Hematopoietic multipotent progenitor cell treated with erythropoietin and hydrocortisone succinate and interleukin-3 and kit ligand, for 15 days (in vitro differentiated cells): ENCODE data around the gene CBARP.
A peak's percentile ranks its signal among the peaks of the same experiment; 100 is the strongest.

ENCODE experiments used
- DNase-seq: peaks from one replicate; pipeline ENCODE4 v3.0.0-alpha.2; 2015; ENCODE audit warnings: low spot score

CBARP gene

GRCh38 chr19:1227304-1228054 lies 10.3 kb downstream of the CBARP start:
- no peak for DNase-seq

GRCh38 chr19:1226522-1227303 lies 11.1 kb downstream of the CBARP start:
- no peak for DNase-seq

DNA sequence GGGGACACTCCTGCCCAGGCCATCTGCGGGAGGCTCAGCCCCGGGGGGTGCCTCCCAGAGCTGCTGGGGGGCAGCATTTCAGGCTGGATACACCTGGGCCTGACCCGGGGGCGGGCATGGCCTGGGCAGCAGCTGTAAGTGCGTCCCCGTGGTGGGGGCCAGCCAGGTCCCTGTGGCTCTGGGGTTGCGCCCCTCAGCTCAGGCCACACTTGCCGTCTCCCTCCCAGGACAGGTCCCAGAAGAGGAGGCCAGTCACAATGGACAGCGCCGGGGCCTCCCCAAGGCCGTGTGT lies 11.6 kb downstream of the CBARP start:
- DNase-seq = no peak

DNA sequence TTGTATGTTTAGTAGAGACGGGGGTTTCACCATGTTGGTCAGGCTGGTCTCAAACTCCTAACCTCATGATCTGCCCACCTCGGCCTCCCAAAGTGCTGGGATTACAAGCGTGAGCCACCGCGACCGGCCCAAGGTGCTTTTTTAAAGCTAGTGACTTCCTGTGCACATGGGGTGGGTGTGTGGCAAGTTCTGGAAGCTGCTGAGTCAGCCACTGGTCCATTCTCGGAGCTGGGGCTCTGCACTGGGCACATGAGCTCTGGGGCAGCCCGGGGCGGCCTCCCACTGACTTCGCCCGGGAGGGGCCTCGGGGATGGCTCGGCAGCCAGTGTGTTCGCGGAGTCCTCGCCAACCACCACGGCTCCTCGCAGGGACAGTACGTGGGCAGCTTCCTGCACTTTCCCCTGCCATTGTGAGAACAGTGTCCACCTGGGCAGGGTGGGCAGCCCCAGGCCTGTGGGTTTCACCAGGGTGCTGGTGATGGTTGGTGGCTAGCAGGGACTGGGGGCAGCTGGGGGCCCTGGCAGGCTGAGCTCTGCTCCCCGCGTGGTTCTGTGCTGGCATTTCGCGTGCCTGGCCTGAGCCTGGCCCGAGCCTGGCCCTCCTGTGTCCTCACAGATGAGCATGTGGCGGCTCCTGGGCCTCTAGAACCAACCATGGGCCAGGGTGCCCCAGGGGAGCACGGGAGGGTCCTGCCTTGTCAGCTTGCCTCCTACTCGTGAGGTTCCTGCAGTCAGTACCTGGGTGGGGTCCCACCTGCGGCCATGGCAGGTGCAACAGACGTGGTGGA lies 12.2 kb downstream of the CBARP start:
- DNase-seq = no peak

GRCh38 chr19:1224847-1225246 lies 13.0 kb downstream of the CBARP start:
- no peak for DNase-seq

DNA sequence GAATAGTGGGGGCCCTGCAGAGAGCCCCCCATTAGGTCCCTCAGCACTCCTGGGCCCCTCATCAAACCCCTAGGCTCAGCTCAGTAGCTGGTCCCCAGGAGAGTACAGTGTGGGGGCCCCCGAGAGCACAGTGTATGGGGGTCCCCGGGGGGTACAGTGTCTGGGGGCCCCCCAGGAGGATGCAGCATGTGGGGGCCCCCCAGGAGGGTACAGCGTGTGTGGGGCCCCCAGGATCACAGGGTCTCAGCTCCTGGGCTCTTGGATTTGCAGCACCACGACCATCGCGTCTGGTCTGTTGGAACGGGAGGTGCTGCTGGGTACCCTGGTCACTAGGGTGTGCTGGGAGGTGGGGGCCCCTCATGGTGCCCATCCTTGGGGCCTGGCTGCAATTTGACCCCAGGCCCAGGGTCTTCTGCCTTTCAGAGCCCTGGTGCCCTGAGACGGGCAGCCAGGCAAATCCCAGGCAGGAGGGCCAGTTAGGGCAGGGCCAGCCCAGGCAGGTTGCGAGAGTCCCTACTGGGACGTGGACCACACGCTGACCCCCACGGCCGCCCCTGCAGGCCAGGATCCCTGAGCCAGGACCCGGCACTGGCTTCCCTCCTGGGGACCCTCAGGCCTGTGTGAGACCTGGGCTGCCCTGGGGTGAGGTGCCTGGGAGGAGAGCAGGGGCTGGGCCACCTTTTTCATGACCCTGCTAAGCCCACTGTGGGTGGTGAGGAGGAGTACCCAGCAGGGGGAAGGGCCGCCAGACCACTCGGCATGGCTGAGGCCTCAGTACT lies 13.6 kb downstream of the CBARP start:
- DNase-seq = no peak

DNA sequence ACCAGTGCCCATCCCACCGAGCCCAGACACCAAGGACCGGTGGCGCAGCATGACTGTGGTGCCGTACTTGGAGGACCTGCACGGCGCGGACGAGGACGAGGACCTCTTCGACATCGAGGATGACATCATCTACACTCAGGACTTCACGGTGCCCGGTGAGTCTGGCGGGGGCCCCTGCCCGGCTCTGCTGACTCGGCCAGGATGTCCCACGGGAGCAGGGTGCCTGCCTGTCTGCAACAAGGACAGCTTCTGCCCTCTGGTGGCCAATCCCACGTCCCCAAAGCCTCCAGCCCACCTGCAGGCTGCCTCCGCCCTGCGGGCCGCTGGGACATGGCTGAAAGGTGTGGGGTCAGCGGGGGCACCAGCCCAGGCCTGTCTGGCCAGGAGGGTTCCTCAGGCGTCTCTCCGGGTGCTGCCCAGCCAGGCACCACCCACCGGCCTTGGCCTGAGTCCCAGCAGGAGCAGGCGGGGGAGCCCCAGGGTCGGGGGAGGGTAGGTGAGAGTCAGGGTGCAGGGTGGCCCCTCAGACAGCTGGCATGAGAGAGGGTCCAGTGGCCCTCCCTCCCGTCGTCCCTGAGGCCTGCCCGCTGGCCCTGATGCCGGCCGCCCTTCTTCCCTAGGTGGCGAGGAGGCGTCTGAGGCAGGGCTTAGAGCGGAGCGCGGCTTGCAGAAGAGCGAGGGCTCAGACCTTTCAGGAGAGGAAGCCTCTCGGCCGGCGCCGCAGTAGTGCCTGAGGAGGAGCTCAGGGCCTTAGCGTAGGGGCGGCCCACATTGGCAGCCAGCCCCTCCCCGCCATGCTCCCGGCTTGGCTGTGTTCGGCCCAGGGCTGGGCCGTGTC lies 14.6 kb downstream of the CBARP start:
- peak; percentile 48 for DNase-seq

- DNase-seq = no peak
Observed at GRCh38 chr19:1222394-1222793, 15.4 kb downstream of the CBARP start.

- DNase-seq = no peak
Observed at GRCh38 chr19:1221904-1222255, 15.9 kb downstream of the CBARP start.

- DNase-seq = no peak
Observed at GRCh38 chr19:1220976-1221903, 16.6 kb downstream of the CBARP start.

GRCh38 chr19:1220477-1220930 lies 17.3 kb downstream of the CBARP start:
- no peak for DNase-seq

DNA sequence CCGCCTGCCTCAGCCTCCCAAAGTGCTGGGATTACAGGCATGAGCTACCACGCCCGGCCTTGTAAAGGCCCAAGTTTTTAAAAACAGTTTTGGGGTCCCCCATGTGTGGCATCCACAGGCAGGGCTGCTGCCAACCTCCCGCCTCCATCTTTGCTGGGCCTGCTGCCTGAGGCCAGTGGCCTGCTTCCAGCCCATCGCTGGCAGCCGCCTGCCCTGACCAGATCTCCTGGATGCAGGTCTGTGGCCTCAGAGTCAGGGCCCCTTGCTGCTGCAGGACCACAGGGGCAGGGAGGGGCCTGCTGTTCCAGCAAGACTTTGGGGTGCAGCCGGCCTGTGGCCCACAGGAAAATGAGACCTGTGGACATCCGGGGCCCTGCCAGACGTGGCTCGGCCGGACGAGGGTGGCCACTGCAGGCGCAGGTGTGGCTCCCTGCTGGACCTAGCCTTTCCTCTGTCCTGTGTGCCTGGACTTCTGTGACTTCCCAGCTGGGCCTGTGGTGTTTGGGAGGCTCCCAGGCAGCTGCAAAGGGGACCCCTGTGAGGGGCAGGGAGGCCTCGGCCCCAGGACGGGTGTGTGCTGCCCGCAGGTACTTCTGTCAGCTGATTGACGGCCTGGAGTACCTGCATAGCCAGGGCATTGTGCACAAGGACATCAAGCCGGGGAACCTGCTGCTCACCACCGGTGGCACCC lies 17.9 kb downstream of the CBARP start:
- DNase-seq = no peak

- no peak for DNase-seq
Observed at GRCh38 chr19:1218751-1219567, 18.8 kb downstream of the CBARP start.

DNA sequence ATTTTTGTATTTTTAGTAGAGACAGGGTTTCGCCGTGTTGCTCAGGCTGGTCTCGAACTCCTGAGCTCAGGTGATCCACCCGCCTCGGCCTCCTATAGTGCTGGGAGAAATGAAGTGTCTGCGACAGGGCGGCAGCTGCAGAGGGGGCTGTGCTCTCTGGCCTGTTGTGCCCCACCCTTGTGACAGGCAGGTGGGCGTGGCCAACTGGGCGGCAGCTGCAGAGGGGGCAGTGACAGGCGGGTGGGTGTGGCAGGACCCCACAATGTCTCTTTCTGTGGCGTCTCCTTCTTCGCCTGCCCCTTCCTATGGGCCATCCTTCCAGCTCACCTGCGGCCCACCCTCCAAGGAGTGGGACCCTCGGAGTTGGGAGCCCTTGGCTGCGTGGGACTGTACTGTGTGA lies 20.4 kb downstream of the CBARP start:
- peak; percentile 72 for DNase-seq

GRCh38 chr19:1216756-1217155 lies 21.0 kb downstream of the CBARP start:
- no peak for DNase-seq

DNA sequence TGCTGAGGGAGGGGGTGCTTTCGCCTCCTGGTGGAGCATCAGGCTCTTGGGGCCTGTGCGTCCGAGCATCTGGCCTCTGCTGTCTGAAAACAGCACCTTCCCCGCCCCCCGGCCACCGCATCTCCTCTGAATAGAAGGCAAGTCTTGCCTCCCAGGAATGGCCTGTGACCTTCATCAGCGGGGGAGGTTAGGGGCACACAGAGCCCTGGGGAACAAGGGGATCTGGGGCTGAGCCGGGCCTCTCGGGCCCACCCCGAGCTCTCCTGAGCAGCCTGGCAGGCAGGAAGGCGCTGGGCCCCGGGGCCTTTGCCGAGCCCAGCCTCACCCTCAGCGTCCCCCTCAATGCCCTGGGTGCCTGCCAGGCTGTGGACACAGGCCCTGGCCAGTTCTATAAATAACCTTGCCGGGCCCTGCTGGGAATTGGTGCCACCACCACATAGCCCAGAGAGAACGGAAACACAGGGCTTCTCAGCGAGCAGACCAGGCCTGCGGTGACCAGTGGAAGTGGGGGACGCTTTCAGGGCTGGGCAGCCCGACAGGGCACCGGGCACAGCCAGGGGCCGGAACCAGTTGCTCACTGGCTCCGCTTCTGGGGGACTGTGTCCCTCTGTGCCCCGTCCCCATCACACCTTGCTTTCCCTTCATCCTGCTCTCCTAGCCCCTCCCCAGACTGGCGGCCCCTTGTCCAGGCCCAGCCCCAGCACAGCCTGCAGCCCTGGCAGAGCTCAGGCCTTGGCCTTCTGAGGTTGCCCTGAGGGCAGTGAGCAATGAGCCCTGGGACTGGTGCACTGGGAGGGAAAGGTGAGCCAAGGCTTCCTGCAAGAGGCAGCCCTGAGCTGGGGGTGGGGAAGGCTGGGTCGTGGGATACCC lies 22.7 kb downstream of the CBARP start:
- no peak for DNase-seq

DNA sequence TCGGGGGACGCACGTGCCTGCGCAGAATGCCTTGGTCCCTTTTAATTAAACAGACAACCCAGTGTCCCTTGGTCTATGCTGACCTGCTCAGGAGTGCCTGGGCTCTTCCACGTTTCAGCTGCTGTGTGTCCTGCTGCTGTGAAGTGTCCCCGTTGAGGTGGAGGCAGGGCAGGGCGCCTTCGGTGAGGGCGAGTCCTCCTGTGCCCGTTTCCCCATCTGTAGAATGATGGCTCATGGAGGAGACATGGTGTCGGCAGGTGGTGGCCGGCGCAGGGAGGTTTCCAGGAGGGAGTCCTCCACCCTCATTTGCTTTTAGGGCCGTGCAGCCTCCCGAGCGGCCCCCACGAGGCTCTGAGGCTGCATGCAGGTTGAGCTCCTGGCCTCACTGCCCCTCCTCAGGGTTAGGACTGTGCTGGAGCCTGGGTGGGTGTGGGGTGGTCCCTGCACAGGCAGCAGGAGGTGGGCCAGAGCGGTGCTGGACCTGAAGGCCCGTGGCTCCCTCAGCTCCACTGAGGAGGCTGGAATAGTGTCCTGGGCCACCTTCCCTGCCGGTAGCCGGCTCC lies 23.4 kb downstream of the CBARP start:
- no peak for DNase-seq
